ENCODE data around the gene ZNHIT1.
A peak's percentile ranks its signal among the peaks of the same experiment; 100 is the strongest.
"Not testable (repeated sequence)": the region's sequence is repeated elsewhere in the genome, so short reads cannot be mapped to it uniquely, and the experiment has no call there.

ZNHIT1 gene

DNA sequence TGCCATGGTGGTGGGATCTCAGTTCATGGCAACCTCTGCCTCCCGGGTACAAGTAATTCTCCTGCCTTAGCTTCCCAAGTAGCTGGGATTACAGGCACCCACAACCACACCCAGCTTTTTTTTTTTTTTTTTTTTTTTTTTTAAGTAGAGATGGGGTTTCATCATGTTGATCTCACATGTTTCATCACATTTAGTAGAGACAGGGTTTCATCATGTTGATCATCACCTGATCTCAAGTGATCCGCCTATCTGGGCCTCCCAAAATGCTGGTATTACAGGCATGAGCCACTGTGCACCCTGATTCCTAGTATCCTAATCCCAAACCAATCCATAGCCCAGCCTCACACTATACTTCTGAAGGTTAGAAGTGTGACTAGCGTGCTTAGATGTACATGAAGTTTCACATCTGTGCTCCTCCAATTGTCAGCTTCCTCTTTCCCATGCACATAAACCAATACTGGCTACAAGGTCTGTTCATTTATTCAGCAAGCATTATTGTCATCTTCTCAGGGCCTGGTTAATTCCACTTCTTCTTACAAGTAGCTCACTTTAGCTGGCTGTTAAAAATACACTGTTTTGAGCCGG, 31.0 kb upstream of the ZNHIT1 start:
- no peak for DNase-seq (ENCODE audit: low read depth)

GRCh38 chr7:101189109-101189508, 28.9 kb upstream of the ZNHIT1 start:
- no peak for DNase-seq (ENCODE audit: low read depth)

DNA sequence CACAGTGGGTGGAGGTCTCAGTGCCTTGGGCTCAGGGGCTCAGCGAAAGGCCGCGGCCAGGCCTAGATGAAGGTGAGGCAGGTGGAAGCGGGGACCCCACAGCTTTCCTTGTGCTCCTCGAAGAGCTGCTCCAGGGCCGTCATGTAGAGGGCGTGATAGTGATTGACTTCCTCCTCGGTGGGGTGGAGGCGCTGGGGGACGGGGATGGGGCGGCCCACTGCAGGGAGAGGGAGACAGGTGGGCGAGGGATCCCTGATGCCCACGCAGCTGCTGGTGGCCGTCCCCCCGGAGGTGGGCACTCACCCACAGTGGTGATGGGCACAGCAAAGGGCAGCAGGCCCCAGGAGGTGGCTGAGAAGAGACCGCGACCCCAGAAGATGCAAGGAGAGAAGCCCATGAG, 22.1 kb upstream of the ZNHIT1 start:
- no peak for DNase-seq (ENCODE audit: low read depth)

DNA sequence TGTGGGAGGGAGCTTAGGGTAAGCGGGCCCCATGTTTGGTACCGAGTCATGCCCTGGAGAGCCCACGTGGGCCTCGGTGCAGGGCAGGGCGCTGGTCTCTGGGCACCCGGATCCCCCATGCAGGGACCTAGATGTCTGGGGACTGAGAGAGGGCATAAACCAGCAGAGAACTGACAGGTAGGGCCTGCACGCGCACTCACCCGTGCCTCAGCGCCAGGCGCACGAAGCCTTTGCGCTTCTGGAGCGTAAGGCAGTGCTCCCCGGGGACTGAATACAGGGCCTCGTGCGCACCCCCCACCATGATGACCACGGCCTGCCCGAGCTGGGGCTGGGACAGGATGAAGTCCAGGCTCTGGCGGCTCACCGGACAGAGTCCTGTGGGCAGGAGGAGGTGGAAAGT, 20.0 kb upstream of the ZNHIT1 start:
- no peak for DNase-seq (ENCODE audit: low read depth)

- DNase-seq (ENCODE audit: low read depth) = no peak
Measured at GRCh38 chr7:101198476-101198875, 19.5 kb upstream of the ZNHIT1 start.

DNA sequence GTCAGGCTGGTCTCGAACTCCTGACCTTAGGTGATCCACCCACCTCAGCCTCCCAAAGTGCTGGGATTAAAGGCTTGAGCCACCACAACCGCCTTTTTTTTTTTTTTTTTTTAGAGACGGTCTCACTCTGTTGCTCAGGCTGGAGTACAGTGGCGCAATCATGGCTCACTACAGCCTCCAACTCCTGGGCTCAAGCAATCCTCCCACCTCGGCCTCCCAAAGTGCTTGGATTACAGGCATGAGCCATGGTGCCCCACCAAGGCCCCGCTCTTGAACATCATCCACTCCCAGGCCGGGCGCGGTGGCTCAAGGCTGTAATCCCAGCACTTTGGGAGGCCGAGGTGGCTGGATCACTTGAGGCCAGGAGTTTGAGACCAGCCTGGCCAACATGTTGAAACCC, 18.4 kb upstream of the ZNHIT1 start:
- not testable (repeated sequence) for DNase-seq (ENCODE audit: low read depth)

GRCh38 chr7:101200504-101200861, 17.5 kb upstream of the ZNHIT1 start:
- DNase-seq (ENCODE audit: low read depth) = no peak

- no peak for DNase-seq (ENCODE audit: low read depth)
Measured at GRCh38 chr7:101200862-101201599, 16.9 kb upstream of the ZNHIT1 start, which contains the start of gene MOGAT3. Gene MOGAT3, minus strand, starts transcription at chr7:101201036. Its CDS starts 182 bp downstream, at chr7:101200854.

- DNase-seq (ENCODE audit: low read depth) = peak; percentile 13
Measured at GRCh38 chr7:101201695-101202602, 16.0 kb upstream of the ZNHIT1 start.

DNA sequence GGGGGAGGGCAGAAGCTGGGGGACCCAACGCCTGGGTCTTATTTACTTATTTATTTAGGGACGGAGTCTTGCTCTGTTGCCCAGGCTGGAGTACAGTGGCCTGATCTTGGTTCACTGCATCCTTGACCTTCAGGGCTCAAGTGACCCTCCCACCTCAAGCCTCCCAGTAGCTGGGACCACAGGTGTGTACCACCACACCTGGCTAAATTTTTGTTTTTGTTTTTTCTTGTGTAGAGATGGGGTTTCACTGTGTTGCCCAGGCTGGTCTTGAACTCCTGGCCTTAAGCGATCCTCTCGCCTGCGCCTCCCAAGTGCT, 15.4 kb upstream of the ZNHIT1 start:
- DNase-seq (ENCODE audit: low read depth) = no peak

DNA sequence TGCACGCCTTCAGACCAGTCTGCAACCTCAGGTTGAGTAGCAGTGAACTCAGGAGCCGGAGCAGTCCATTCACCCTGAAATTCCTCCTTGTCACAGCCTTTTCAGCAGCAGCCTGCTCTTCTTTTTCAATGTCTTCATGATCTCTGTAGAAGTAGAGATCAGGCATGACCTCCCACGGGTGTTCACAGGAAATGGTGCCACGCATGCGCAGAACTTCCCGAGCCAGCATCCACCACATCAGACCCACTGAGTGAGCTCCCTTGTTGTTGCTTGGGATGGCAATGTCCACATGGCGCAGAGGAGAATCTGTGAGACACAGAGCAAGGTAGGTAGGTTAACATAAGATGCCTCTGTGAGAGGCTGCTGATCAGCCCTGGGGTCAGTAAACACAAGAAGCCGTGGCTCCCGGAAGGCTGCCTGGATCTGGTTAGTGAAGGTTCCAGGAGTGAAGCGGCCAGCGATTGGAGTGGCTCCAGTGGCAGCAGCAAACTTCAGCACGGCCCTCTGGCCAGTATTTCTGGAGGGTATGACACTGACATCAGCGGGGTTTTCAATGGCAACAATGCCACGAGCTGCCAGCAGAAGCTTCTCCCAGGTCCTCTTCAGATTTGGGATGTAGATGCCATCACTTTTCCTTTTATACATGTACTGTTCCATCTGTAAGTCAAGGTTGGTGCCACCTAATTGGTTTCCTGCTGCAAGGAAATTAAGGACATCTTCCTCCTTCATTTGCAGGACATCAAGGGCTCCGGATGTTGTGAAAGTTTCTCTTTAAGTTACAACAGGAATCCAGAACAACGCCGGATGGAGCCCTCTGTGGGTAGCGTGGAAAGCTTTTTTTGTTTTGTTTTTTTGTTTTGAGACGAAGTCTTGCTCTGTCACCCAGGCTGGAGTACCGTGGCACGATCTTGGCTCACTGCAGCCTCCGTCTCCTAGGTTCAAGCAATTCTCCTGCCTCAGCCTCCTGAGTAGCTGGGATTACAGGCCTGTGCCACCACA, 13.9 kb upstream of the ZNHIT1 start:
- peak; percentile 41 for DNase-seq (ENCODE audit: low read depth)

GRCh38 chr7:101205901-101206664, 11.9 kb upstream of the ZNHIT1 start:
- no peak for DNase-seq (ENCODE audit: low read depth)

DNA sequence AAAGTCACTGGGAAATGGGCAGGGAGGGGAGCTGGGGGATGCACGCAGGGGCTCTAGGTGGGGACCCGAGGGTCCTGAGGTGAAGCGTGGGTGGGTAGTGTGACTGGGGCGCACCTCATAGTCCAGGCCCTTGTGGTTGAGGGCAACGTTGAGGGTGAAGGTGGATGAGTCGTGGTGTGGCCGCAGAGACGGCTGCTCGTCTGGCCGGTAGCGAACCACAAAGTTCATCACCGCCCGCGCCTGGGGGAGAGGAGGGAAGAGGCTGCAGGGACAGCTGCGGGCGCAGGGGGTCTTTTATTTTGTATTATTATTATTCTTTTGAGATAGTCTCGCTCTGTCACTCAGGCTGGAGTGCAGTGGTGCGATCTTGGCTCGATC, 11.3 kb upstream of the ZNHIT1 start:
- no peak for DNase-seq (ENCODE audit: low read depth)

DNA sequence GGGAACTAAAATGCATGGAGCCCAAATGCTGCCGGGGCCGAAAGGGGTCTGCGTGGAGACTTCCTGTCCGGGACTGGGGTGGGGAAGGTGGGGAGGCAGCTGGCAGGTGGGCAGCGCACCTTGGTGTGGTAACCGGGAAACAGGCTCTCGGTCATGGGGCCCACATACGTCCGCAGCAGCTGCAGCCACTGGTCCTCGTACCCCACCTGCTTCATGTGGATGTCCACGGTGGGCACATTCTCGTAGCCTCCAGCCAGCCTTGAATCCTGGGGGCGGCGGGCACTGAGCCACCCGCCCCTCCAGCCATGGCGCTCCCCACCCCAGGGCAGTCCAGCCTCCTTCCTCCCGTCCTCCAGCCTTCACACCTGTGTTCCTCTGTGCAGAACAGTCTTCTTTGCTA, 10.5 kb upstream of the ZNHIT1 start:
- no peak for DNase-seq (ENCODE audit: low read depth)

DNA sequence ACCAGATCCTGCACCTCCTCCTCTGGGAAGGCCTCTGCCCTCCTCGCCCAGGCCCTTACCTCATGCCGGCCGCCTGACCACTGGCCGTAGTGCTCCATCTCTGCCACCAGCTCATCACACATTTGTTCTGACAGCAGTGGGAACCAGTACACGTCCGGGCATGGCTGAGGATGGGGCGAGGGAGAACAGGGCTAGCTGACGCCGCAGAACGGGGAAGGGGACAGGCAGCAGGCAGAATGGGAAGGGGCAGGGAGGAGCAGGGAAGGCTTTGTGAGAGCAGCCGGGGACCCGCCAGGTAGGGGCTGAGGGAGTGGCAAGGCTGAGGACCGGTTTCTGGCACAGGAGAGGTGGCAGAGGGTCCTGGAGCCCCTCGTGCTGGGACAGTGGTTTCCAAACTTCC, 9.2 kb upstream of the ZNHIT1 start:
- DNase-seq (ENCODE audit: low read depth) = no peak

- no peak for DNase-seq (ENCODE audit: low read depth)
Measured at GRCh38 chr7:101210143-101210542, 7.8 kb upstream of the ZNHIT1 start.

DNA sequence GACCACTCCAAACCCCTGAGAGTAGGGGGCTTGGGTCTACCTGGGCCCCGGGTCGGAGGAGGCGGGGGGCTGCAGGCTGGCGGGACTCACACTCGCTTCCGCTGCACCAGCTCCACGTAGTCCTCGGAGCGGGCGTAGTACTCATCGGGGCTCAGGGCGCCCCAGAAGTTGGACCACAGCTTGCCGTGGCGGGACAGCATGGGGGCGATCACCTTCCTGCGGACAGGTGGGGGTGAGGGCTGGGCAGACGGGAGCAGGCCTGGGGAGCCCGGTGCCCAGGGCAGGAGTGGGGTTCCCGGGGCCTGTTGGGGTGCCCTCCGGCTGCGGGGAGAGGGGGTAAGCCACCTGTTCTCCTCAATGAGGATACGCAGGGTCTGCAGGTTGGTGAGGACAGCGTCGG, 6.5 kb upstream of the ZNHIT1 start:
- DNase-seq (ENCODE audit: low read depth) = no peak

DNA sequence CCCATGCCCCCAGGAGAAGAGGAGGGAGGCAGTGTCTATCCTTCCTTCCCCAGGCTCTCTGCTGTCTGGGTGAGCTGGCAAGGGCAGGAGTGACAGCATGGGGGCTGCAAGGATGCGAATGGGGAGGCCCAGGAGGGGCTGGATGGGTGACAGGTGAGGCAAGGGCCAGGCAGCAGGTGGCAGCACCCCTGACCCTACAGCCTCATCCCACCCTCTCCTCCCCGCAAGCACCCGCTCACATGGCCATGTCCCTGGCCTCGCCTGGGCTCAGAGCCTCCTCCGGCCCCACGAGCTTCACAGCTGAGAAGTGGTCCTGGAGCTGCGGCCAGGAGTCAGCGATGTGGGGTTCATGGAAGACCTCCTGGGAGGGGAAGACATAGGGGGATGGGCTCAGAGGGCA, 6.0 kb upstream of the ZNHIT1 start:
- DNase-seq (ENCODE audit: low read depth) = no peak

GRCh38 chr7:101216001-101216859, 1.7 kb upstream of the ZNHIT1 start:
- DNase-seq (ENCODE audit: low read depth) = peak; percentile 49

DNA sequence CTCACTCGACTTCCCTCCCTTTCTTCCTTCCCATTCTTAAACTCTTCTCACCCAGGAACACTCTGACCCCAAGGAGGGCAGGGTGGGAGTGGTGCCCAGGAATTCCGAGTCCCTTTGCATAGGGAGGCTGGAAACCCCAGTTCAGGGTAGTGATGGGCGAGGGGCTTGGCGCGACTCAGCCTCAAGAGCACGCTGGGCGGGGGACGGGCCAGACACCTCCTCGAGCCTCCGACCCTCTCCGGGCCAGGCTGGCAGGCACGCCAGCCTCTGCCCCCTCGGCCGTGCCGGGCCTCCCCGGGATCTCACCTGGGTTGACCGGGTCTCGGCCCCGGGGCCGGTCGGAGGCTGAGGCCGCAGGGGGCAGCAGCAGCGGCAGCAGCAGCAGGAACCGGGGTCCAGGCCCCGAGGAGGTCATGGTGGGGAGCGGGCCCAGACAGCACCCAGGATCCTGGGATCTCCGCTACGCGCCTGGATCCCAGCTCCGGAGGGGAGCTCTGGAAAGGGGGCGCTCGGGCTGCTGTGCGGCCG, 1.0 kb upstream of the ZNHIT1 start:
- DNase-seq (ENCODE audit: low read depth) = no peak

Measured in EH (cell line).